ENCODE data around the gene PYY.
"Not testable (repeated sequence)": the region's sequence is repeated elsewhere in the genome, so short reads cannot be mapped to it uniquely, and the experiment has no call there.

The PYY gene

GRCh38 chr17:43953746-43954145, at the start of gene PYY:
TSS of gene PYY (minus strand) at chr17:43953940. CDS start at chr17:43953483, 457 bp downstream.
- DNase-seq = no peak

GRCh38 chr17:44002141-44002848, 48.6 kb upstream of the PYY start:
- DNase-seq = no peak

GRCh38 chr17:44001461-44001920, 47.8 kb upstream of the PYY start:
- no peak for DNase-seq

- no peak for DNase-seq
These were observed 47.2 kb upstream of the PYY start for GRCh38 chr17:44000871-44001460.

- DNase-seq = no peak
These were observed 46.6 kb upstream of the PYY start for GRCh38 chr17:44000141-44000860.

- DNase-seq = no peak
These were observed 45.3 kb upstream of the PYY start for GRCh38 chr17:43999024-43999423.

GRCh38 chr17:43998552-43998951, 44.8 kb upstream of the PYY start:
- no peak for DNase-seq

GRCh38 chr17:43997180-43997579, 43.4 kb upstream of the PYY start:
- DNase-seq = not testable (repeated sequence)

GRCh38 chr17:43995150-43995471, 41.4 kb upstream of the PYY start:
- DNase-seq = no peak

GRCh38 chr17:43994272-43995149, 40.8 kb upstream of the PYY start:
- DNase-seq = peak; percentile 85

GRCh38 chr17:43992641-43993040, 38.9 kb upstream of the PYY start:
- no peak for DNase-seq

GRCh38 chr17:43988301-43988700, 34.6 kb upstream of the PYY start:
- DNase-seq = no peak

GRCh38 chr17:43987131-43988021, 33.6 kb upstream of the PYY start:
- DNase-seq = no peak

- no peak for DNase-seq
These were observed 32.7 kb upstream of the PYY start for GRCh38 chr17:43986225-43986981.

- no peak for DNase-seq
These were observed 30.8 kb upstream of the PYY start for GRCh38 chr17:43984521-43984920.

GRCh38 chr17:43983515-43984411, 30.0 kb upstream of the PYY start:
- DNase-seq = peak; percentile 80

- no peak for DNase-seq
These were observed 29.4 kb upstream of the PYY start for GRCh38 chr17:43983196-43983514.

- no peak for DNase-seq
These were observed 28.4 kb upstream of the PYY start for GRCh38 chr17:43982171-43982570.

- no peak for DNase-seq
These were observed 25.9 kb upstream of the PYY start for GRCh38 chr17:43979671-43980070.

GRCh38 chr17:43979011-43979410, 25.3 kb upstream of the PYY start:
- DNase-seq = no peak

All from DMS53 (cell line).